ENCODE measurements around the gene HMGCS1. TPM values are rescaled to one million over a fixed set of nuclear protein-coding genes. Genes with fewer than 3 reads are reported as not detected.

HMGCS1 gene
- total RNA-seq, 1 experiment from 2014 or later = 20.2 TPM

GRCh38 chr5:43304525-43304924 is 8.7 kb downstream of the HMGCS1 start:
- Histone ChIP-seq H3K27me3 (replicated peaks) (no peaks in the 10 kb centered on the region), H3K4me3 (no peak overlapping the region)
- no peak for DNase-seq (ENCODE audit: low read depth in 1 of 2, low spot score in 2 of 2)

GRCh38 chr5:43303242-43303641 is 10.0 kb downstream of the HMGCS1 start:
- Histone ChIP-seq H3K36me3 (peaks cover 16% of the 10 kb centered on the region), H3K9me3 (replicated peaks) (no peaks in the 10 kb centered on the region), H3K4me3 (no peak overlapping the region), H3K4me1 (replicated peaks) (no peaks in the 10 kb centered on the region), H3K27ac (no peak overlapping the region), H3K27me3 (replicated peaks) (no peaks in the 10 kb centered on the region)
- DNase-seq (ENCODE audit: low read depth in 1 of 2, low spot score in 2 of 2) = no peak

More at GRCh38 chr5:43304525-43304924, 8.7 kb downstream of the HMGCS1 start:
- H3K27ac ChIP-seq = no peak overlapping the region
- no peaks in the 10 kb centered on the region for H3K4me1 ChIP-seq (replicated peaks)
- H3K9me3 ChIP-seq (replicated peaks) = no peaks in the 10 kb centered on the region
- 0 out of 2 replicates have a peak, but pooled peaks cover 11% of the 10 kb centered on the region for H3K36me3 ChIP-seq

GRCh38 chr5:43302481-43302880 is 10.7 kb downstream of the HMGCS1 start:
- Histone ChIP-seq H3K27ac (no peak overlapping the region), H3K27me3 (replicated peaks) (no peaks in the 10 kb centered on the region), H3K4me3 (no peak overlapping the region), H3K4me1 (replicated peaks) (no peaks in the 10 kb centered on the region), H3K9me3 (replicated peaks) (no peaks in the 10 kb centered on the region), H3K36me3 (peaks cover 21% of the 10 kb centered on the region)
- no peak for DNase-seq (ENCODE audit: low read depth in 1 of 2, low spot score in 2 of 2)

GRCh38 chr5:43301653-43302091 is 11.5 kb downstream of the HMGCS1 start:
- DNase-seq (ENCODE audit: low read depth in 1 of 2, low spot score in 2 of 2) = no peak

GRCh38 chr5:43300112-43300511 is 13.1 kb downstream of the HMGCS1 start:
- no peak overlapping the region for H3K4me3 ChIP-seq
- peaks cover 40% of the 10 kb centered on the region for H3K36me3 ChIP-seq
- no peak overlapping the region for H3K27ac ChIP-seq
- no peaks in the 10 kb centered on the region for H3K27me3 ChIP-seq (replicated peaks)
- no peak for DNase-seq (ENCODE audit: low read depth in 1 of 2, low spot score in 2 of 2)
- H3K9me3 ChIP-seq (replicated peaks) = no peaks in the 10 kb centered on the region
- H3K4me1 ChIP-seq (replicated peaks) = no peaks in the 10 kb centered on the region

More at GRCh38 chr5:43301653-43302091, 11.5 kb downstream of the HMGCS1 start:
- no peaks in the 10 kb centered on the region for H3K9me3 ChIP-seq (replicated peaks)
- H3K36me3 ChIP-seq = peaks cover 29% of the 10 kb centered on the region
- no peaks in the 10 kb centered on the region for H3K27me3 ChIP-seq (replicated peaks)
- no peaks in the 10 kb centered on the region for H3K4me1 ChIP-seq (replicated peaks)
- no peak overlapping the region for H3K4me3 ChIP-seq
- no peak overlapping the region for H3K27ac ChIP-seq

GRCh38 chr5:43298443-43298842 is 14.8 kb downstream of the HMGCS1 start:
- no peaks in the 10 kb centered on the region for H3K4me1 ChIP-seq (replicated peaks)
- H3K27ac ChIP-seq = no peak overlapping the region

GRCh38 chr5:43296835-43297234 is 16.4 kb downstream of the HMGCS1 start:
- Histone ChIP-seq H3K27me3 (replicated peaks) (no peaks in the 10 kb centered on the region), H3K9me3 (replicated peaks) (no peaks in the 10 kb centered on the region), H3K4me1 (replicated peaks) (no peaks in the 10 kb centered on the region), H3K27ac (no peak overlapping the region), H3K4me3 (no peak overlapping the region), H3K36me3 (peaks cover 65% of the 10 kb centered on the region)
- DNase-seq (ENCODE audit: low read depth in 1 of 2, low spot score in 2 of 2) = no peak

More at GRCh38 chr5:43298443-43298842, 14.8 kb downstream of the HMGCS1 start:
- no peak overlapping the region for H3K4me3 ChIP-seq
- H3K27me3 ChIP-seq (replicated peaks) = no peaks in the 10 kb centered on the region
- no peaks in the 10 kb centered on the region for H3K9me3 ChIP-seq (replicated peaks)
- peaks cover 50% of the 10 kb centered on the region for H3K36me3 ChIP-seq
- DNase-seq (ENCODE audit: low read depth in 1 of 2, low spot score in 2 of 2) = no peak

GRCh38 chr5:43295202-43295601 is 18.0 kb downstream of the HMGCS1 start:
- H3K9me3 ChIP-seq (replicated peaks) = no peaks in the 10 kb centered on the region
- H3K4me3 ChIP-seq = no peak overlapping the region
- no peaks in the 10 kb centered on the region for H3K27me3 ChIP-seq (replicated peaks)
- DNase-seq (ENCODE audit: low read depth in 1 of 2, low spot score in 2 of 2) = no peak
- H3K4me1 ChIP-seq (replicated peaks) = no peaks in the 10 kb centered on the region
- H3K36me3 ChIP-seq = peaks cover 67% of the 10 kb centered on the region
- no peak overlapping the region for H3K27ac ChIP-seq

- H3K4me3 ChIP-seq = no peak overlapping the region
- H3K27me3 ChIP-seq (replicated peaks) = no peaks in the 10 kb centered on the region
- no peaks in the 10 kb centered on the region for H3K4me1 ChIP-seq (replicated peaks)
- peaks cover 66% of the 10 kb centered on the region for H3K36me3 ChIP-seq
- no peak overlapping the region for H3K27ac ChIP-seq
- DNase-seq (ENCODE audit: low read depth in 1 of 2, low spot score in 2 of 2) = no peak
- H3K9me3 ChIP-seq (replicated peaks) = no peaks in the 10 kb centered on the region
Observed at GRCh38 chr5:43294226-43294625, 19.0 kb downstream of the HMGCS1 start.

GRCh38 chr5:43290726-43291125 is 22.5 kb downstream of the HMGCS1 start:
- DNase-seq (ENCODE audit: low read depth in 1 of 2, low spot score in 2 of 2) = no peak
- H3K4me3 ChIP-seq = no peak overlapping the region
- H3K27me3 ChIP-seq (replicated peaks) = no peaks in the 10 kb centered on the region
- H3K4me1 ChIP-seq (replicated peaks) = no peaks in the 10 kb centered on the region
- no peak overlapping the region for H3K27ac ChIP-seq
- H3K9me3 ChIP-seq (replicated peaks) = no peaks in the 10 kb centered on the region
- peaks cover 53% of the 10 kb centered on the region for H3K36me3 ChIP-seq

GRCh38 chr5:43288269-43288831 is 24.9 kb downstream of the HMGCS1 start:
- DNase-seq (ENCODE audit: low read depth in 1 of 2, low spot score in 2 of 2) = no peak
- no peaks in the 10 kb centered on the region for H3K4me1 ChIP-seq (replicated peaks)

GRCh38 chr5:43287493-43287892 is 25.7 kb downstream of the HMGCS1 start:
- H3K4me3 ChIP-seq = no peak overlapping the region
- H3K36me3 ChIP-seq = peaks cover 24% of the 10 kb centered on the region
- H3K27me3 ChIP-seq (replicated peaks) = no peaks in the 10 kb centered on the region
- no peaks in the 10 kb centered on the region for H3K4me1 ChIP-seq (replicated peaks)
- H3K9me3 ChIP-seq (replicated peaks) = no peaks in the 10 kb centered on the region
- DNase-seq (ENCODE audit: low read depth in 1 of 2, low spot score in 2 of 2) = no peak
- H3K27ac ChIP-seq = no peak overlapping the region

More at GRCh38 chr5:43288269-43288831, 24.9 kb downstream of the HMGCS1 start:
- H3K27ac ChIP-seq = no peak overlapping the region
- H3K36me3 ChIP-seq = peaks cover 33% of the 10 kb centered on the region
- H3K9me3 ChIP-seq (replicated peaks) = no peaks in the 10 kb centered on the region
- no peaks in the 10 kb centered on the region for H3K27me3 ChIP-seq (replicated peaks)
- H3K4me3 ChIP-seq = no peak overlapping the region

GRCh38 chr5:43286623-43287022 is 26.6 kb downstream of the HMGCS1 start:
- H3K9me3 ChIP-seq (replicated peaks) = no peaks in the 10 kb centered on the region
- H3K36me3 ChIP-seq = peaks cover 18% of the 10 kb centered on the region
- DNase-seq (ENCODE audit: low read depth in 1 of 2, low spot score in 2 of 2) = no peak
- H3K27ac ChIP-seq = no peak overlapping the region
- no peaks in the 10 kb centered on the region for H3K27me3 ChIP-seq (replicated peaks)
- no peaks in the 10 kb centered on the region for H3K4me1 ChIP-seq (replicated peaks)
- H3K4me3 ChIP-seq = no peak overlapping the region

GRCh38 chr5:43281840-43282658 is 31.2 kb downstream of the HMGCS1 start:
- no peak for DNase-seq (ENCODE audit: low read depth in 1 of 2, low spot score in 2 of 2)
- no peaks in the 10 kb centered on the region for H3K9me3 ChIP-seq (replicated peaks)
- H3K27ac ChIP-seq = no peak overlapping the region
- H3K4me1 ChIP-seq (replicated peaks) = no peaks in the 10 kb centered on the region
- no peak overlapping the region for H3K4me3 ChIP-seq
- H3K27me3 ChIP-seq (replicated peaks) = no peaks in the 10 kb centered on the region; the same call in 1 of the 2 replicates
- H3K36me3 ChIP-seq = no peaks in the 10 kb centered on the region
